ENCODE measurements around the gene C19orf85.
"Not testable (repeated sequence)": the region's sequence is repeated elsewhere in the genome, so short reads cannot be mapped to it uniquely, and the experiment has no call there.

Gene C19orf85

GRCh38 chr19:55456347-55456746 lies 8.2 kb downstream of the C19orf85 start:
- DNase-seq, result no peak

- no peak for DNase-seq
Measured at GRCh38 chr19:55455576-55456235, 8.8 kb downstream of the C19orf85 start.

- peak; percentile 64 to 68 for DNase-seq
Measured at GRCh38 chr19:55454787-55455243, 9.7 kb downstream of the C19orf85 start.

- DNase-seq, result no peak
Measured at GRCh38 chr19:55453511-55454260, 10.9 kb downstream of the C19orf85 start.

- DNase-seq, result peak; percentile 70 to 85
Measured at GRCh38 chr19:55452749-55453346, 11.7 kb downstream of the C19orf85 start.

GRCh38 chr19:55451965-55452748 lies 12.4 kb downstream of the C19orf85 start:
- no peak for DNase-seq

GRCh38 chr19:55451163-55451964 lies 13.2 kb downstream of the C19orf85 start:
- no peak for DNase-seq

- no peak for DNase-seq
Measured at GRCh38 chr19:55449469-55449868, 15.1 kb downstream of the C19orf85 start.

GRCh38 chr19:55448175-55448490 lies 16.4 kb downstream of the C19orf85 start:
- DNase-seq, result not testable (repeated sequence)

GRCh38 chr19:55447421-55448174 lies 17.0 kb downstream of the C19orf85 start:
- peak; percentile 20 to 31 for DNase-seq

- DNase-seq, result no peak
Measured at GRCh38 chr19:55446060-55446459, 18.5 kb downstream of the C19orf85 start.

GRCh38 chr19:55444646-55445045 lies 19.9 kb downstream of the C19orf85 start:
- DNase-seq, result no peak

GRCh38 chr19:55443824-55444480 lies 20.6 kb downstream of the C19orf85 start:
- DNase-seq, result no peak

GRCh38 chr19:55443045-55443823 lies 21.3 kb downstream of the C19orf85 start, which contains the start of gene SHISA7:
Gene SHISA7 (minus strand): TSS chr19:55443300. CDS start chr19:55442863, 437 bp downstream.
- no peak for DNase-seq

- peak in 1 of 2 experiments; percentile 7 for DNase-seq
Measured at GRCh38 chr19:55442372-55442961, 22.1 kb downstream of the C19orf85 start.

GRCh38 chr19:55441692-55442321 lies 22.7 kb downstream of the C19orf85 start:
- no peak for DNase-seq

GRCh38 chr19:55441319-55441691 lies 23.2 kb downstream of the C19orf85 start:
- no peak for DNase-seq

GRCh38 chr19:55440411-55441105 lies 24.0 kb downstream of the C19orf85 start:
- no peak for DNase-seq

- DNase-seq, result no peak
Measured at GRCh38 chr19:55439052-55439451, 25.5 kb downstream of the C19orf85 start.

All from SHP77 (cell line).